ENCODE results near the gene VAV3.

DNA sequence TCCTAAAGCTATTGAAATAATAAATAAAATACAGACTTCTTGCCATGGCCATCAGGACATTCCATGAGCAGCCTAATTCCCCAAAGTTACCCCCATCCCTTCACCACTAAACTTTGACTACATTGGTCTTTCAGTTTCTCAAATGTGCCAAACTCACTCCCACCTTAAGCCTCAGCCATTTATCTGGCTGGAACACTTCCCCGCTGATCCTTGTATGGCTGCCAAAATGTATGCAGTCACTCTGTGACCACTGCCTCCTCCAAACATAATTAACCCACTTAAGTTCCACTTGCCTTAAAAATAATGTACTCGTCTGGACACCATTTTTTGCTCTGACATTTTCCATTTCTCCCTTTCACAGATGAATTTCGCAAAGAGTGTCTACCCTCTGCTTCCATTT, 416.7 kb downstream of the VAV3 start:
- TF ChIP-seq, protein P1, sequence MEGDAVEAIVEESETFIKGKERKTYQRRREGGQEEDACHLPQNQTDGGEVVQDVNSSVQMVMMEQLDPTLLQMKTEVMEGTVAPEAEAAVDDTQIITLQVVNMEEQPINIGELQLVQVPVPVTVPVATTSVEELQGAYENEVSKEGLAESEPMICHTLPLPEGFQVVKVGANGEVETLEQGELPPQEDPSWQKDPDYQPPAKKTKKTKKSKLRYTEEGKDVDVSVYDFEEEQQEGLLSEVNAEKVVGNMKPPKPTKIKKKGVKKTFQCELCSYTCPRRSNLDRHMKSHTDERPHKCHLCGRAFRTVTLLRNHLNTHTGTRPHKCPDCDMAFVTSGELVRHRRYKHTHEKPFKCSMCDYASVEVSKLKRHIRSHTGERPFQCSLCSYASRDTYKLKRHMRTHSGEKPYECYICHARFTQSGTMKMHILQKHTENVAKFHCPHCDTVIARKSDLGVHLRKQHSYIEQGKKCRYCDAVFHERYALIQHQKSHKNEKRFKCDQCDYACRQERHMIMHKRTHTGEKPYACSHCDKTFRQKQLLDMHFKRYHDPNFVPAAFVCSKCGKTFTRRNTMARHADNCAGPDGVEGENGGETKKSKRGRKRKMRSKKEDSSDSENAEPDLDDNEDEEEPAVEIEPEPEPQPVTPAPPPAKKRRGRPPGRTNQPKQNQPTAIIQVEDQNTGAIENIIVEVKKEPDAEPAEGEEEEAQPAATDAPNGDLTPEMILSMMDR (IDR thresholded peaks at IDR 0.05 in 8 of 11, conservative IDR thresholded peaks at IDR 0.05 in 3 of 11): no peak
- TF ChIP-seq POLR2A (IDR thresholded peaks at IDR 0.05): no peak

All from spleen (tissue), 7 donors.